GM18508 (cell line): Measurements from ENCODE around the gene NFKBIA.
"Not testable (repeated sequence)": the region's sequence is repeated elsewhere in the genome, so short reads cannot be mapped to it uniquely, and the experiment has no call there.

Experiments
- ATAC-seq: cut with Tn5 transposase; IDR thresholded peaks from one replicate; pipeline ENCODE4 v1.9.1; 2021; ENCODE audit warnings: moderate number of reproducible peaks; ENCODE audit not compliant: insufficient read depth, unreplicated experiment

The NFKBIA gene

DNA sequence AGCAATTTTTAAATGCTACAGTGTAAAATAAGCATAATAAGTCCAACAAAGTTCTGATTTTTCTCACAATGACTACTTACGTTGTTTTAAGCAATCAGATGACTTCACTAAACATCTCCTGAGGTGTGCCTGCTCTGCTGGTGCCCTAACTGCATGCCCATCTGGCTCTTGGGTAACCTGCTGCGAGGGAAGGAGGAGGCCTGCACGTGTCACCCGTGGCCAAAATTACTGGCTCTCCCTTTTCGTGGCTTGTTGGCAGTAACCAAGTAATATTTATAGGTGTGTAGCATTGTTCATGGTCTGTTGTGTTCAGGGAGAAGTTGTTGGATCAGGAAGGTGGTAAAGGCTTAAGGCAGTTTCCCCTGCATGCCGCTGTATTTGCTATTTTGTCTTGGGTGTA, 6.3 kb upstream of the NFKBIA start:
- ATAC-seq: no peak

DNA sequence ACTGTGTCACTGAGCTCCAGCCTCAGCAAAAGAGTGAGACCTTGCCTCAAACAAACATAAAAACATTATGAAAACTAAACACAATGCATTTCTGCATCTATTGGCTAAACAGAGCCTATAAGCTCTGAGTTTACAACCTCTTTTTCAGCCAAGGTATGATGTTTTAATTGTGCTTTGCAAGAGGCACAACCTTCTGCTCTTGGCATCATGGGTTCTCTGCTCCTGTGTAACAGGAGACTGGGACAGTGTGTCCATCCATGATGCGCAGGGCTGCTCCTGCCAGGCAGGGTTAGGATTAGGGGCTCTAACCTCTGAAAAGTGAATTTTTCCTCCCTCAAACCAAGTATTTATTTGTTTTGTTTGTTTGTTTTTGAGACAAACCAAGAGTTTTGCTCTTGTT, 5.0 kb upstream of the NFKBIA start:
- no peak for ATAC-seq

DNA sequence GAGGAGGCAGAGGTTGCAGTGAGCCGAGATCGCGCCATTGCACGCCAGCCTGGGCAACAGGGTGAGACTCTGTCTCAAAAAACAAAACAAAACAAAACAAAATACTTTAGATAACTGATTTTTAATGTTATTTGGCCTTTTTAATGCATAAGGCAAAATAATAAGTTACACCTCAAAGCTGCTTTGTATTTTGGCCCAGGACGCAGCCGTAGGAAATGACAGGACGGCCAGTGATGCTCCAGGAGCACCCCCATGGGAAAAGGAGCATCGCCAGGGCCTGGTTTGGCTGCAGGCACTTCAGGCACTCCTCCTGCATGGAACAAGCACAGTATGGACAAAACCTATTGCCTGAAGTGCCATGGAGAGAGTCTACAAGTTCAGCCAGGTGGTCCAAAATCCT, 3.5 kb upstream of the NFKBIA start:
- no peak for ATAC-seq

GRCh38 chr14:35407306-35407630, 2.7 kb upstream of the NFKBIA start:
- ATAC-seq: no peak

DNA sequence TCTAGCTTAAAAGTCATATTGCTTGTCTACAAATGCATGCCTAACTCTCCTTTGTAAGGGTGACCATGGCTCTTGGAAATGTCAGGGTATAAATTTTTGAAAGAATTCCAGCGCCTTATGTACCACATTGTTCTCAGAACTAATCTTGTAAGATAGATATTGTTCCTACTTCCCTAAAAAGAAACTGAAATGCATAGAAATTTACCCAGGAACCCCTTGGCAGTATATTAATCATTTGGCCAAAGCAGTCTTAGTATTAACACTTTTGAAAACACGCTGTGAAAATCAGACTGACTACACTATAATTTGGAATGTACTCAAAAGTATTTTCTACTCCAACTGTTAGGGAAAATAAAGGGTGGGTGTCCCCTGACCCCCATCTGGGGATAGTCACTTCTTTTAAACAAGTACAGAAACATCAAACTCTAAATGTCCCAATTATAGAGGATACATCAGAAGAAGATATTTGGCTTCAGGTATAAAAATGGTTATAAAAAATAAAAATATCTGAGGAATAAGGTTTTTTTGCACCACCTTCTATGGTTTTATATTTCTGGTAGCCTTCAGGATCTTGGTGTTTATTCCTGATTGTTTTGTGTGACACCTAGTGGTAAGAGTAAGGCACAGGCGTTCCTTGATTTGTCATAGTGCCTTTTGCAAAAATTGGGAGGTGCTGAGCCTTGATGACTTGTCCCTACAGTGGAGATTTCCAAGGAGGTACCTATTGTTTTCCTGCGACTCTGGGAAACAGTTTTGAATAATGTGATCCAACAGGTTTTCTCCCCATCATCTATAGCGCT, 2.2 kb upstream of the NFKBIA start:
- ATAC-seq: no peak

- no peak for ATAC-seq
Observed at GRCh38 chr14:35406090-35406489, 1.5 kb upstream of the NFKBIA start.

GRCh38 chr14:35405304-35405996, 901 bp upstream of the NFKBIA start:
- no peak for ATAC-seq

GRCh38 chr14:35403603-35404448, 723 bp downstream of the NFKBIA start:
- no peak for ATAC-seq

- ATAC-seq: no peak
Observed at GRCh38 chr14:35403114-35403602, 1.4 kb downstream of the NFKBIA start.

- ATAC-seq: no peak
Observed at GRCh38 chr14:35402323-35403113, 2.0 kb downstream of the NFKBIA start.

GRCh38 chr14:35401422-35402265, 2.9 kb downstream of the NFKBIA start:
- ATAC-seq: no peak

DNA sequence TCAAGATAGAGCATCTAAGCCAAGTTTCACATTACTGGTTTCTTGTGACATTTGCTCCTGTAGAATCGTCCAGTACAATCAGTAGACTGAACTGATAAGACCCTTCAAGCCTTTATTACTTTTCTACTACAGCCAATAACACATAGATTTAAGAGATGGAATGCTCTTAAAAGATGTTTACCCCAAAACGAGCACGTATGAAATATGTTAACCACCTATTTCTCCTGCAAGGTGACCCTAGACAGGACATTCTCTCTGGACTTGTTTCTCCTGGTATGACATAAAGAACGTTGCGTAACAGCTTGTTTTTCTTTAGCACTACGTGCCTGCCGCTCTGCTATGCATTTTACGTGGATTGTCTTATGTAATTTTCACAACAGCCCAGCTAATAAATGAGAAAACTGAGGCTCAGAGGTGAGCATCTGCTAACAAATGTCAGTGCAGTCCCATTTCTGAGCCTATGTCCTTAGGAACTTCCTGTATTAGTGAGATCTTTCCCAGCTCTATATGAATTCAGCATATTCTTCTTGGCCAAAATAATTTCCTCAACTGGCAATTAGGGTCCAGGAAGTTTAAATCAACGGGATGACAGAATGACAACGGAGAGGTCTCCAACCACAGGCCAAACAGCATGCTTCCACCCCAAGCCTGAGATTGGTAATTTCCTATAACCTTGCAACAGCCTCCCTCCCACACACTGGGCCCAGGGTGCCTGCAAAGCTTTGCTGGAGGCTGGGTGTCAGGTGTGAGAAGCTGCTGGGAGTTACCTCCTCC, 3.7 kb downstream of the NFKBIA start:
- ATAC-seq: no peak

GRCh38 chr14:35399083-35399937, 5.2 kb downstream of the NFKBIA start:
- ATAC-seq: no peak

DNA sequence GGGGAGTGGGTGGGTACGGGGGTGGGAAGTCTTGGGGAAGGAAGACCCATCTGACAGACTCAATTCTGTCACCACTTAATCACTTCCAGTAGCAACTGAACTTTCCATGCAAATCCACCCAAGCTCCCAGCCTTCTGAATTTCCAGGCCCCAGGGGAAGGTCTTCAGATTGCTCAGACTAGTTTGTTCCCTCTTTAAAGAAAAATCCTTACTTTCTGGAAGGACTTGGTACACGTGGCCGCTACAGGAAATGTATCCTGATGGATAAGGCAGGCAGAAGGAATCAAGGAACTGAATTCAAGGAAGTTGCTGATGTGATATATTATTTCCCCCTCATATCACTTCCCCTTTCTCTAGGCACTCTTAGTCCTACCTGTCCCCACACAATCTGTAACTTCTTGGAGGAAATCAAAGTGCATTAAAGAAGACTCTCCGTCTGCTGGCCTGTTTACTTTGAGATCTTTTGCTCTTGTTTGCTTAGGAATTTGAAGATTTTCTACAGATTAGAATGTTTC, 6.4 kb downstream of the NFKBIA start:
- ATAC-seq: no peak

DNA sequence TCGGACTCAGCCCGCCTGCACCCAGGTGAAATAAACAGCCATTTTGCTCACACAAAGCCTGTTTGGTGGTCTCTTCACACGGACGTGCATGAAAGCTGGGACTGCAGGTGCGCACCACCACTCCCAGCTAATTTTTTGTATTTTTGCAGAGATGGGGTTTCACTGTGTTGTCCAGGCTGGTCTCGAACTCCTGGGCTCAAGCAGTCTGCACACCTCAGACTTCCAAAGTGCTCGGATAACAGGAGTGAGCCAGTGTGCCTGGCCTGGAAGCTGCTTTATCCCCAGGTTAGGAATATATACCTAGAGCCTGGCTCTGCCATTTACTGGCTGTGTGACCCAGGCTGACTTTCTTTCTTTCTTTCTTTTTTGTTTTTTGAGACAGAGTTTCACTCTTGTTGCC, 7.9 kb downstream of the NFKBIA start:
- ATAC-seq: not testable (repeated sequence)

GRCh38 chr14:35395283-35395682, 9.3 kb downstream of the NFKBIA start:
- no peak for ATAC-seq

DNA sequence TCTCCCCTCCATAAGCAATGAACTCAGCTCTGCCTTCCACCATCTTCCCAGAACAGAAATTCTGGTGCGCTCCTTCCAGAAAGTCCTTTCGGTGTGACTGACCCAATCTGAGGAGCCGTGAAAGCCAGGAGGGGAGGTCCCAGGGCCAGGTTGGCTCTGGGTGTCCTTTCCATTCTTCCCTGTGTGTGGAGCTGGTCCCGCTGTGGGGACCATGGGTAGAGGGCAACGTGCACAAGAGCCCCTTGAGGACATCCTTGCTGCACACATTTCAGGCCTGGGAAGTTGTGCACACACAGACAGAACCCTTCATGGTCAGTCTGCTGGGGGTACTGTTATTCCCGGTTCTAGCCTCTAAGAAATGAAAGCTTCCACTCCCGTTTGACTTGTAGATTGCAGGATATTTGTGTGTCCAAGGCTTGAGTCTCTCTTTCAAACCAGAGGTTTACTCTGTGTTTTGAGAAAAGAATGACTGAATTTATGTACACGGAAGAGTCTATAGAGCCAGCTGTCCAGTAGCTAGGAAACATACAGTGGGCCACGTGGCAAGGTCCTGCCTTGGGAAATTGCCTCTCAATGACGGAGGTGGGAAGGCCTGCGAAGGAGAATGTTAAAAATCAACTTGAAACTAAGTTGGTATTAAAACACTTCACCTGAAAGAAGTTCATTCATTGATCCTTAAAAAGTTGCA, 10.1 kb downstream of the NFKBIA start:
- no peak for ATAC-seq
